ENCODE data around the gene DPP10.

Gene DPP10

DNA sequence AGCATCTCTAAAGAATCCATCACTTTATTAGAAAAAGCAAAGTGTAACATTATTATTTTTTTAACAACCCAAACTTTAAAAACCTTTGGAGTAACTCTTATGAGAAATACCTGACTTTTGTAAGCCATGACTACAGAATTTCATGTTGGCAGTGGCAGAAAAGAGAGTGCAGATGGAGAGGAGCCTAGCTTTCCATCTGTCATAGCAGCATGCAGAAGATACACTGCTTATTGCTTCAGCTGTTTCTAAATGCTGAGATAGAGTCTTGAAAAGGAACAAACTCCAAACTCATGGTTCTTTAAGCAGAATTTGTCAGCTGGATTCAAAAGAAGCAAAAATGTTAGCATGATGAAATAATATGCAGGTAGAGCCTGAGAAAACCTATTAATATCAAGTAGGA lies 1130.3 kb downstream of the DPP10 start:
- no peaks in the 10 kb centered on the region for H3K9me3 ChIP-seq (ENCODE audit: control insufficient read depth, low read length)
- DNase-seq (ENCODE audit: low read depth) = no peak
- H3K4me3 ChIP-seq (ENCODE audit: low read length) = no peak overlapping the region
- no peak overlapping the region for H3K9ac ChIP-seq (ENCODE audit: low read length)
- H3K27me3 ChIP-seq (replicated peaks; ENCODE audit: control insufficient read depth, insufficient read depth, low read length) = no peaks in the 10 kb centered on the region
- H3K36me3 ChIP-seq (ENCODE audit: control insufficient read depth, insufficient read depth, low read length, severe bottlenecking) = no peaks in the 10 kb centered on the region
- no peaks in the 10 kb centered on the region for H3K4me1 ChIP-seq (ENCODE audit: control insufficient read depth, insufficient read depth, low read length)

DNA sequence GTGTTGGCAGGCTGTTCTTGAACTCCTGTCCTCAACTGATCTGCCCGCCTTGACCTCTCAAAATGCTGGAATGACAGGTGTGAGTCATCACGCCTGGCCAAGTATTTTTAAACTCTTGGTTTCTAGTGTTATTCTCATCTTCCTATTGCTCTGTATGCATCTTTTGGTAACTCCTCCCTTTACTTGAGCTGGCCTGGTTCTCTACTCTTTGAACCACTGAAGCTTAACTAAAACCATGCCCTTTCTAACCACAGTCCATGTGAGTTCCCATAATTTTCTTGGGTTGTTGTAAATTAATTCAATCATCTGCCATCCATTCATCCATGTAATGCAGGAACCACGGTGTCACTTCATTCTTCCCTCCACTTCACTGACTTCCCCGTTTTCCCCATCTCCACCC lies 1131.3 kb downstream of the DPP10 start:
- no peaks in the 10 kb centered on the region for H3K4me1 ChIP-seq (ENCODE audit: control insufficient read depth, insufficient read depth, low read length)
- DNase-seq (ENCODE audit: low read depth) = no peak

DNA sequence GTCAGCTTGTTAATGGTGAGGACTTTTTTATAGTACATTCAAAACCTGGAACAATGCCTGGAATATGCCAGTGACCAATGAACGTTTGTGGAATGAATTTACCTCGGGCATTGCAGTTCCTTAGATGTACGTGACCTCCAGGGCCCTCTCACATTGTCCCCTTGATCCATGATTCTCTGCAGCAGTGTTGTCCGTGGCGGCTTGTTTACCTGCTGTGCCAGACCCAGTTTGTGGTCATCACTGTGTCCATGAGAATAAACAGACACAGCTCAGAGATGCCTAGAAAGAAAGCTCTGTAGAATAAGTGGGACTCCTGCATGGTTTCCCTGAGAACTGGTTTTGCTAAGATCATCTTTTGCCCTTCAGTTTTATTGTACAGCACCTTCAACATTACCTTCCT lies 1132.2 kb downstream of the DPP10 start:
- Histone ChIP-seq H3K9ac (ENCODE audit: low read length) (no peak overlapping the region), H3K27me3 (replicated peaks; ENCODE audit: control insufficient read depth, insufficient read depth, low read length) (no peaks in the 10 kb centered on the region), H3K36me3 (ENCODE audit: control insufficient read depth, insufficient read depth, low read length, severe bottlenecking) (no peaks in the 10 kb centered on the region), H3K9me3 (ENCODE audit: control insufficient read depth, low read length) (no peaks in the 10 kb centered on the region), H3K4me3 (ENCODE audit: low read length) (no peak overlapping the region), H3K4me1 (ENCODE audit: control insufficient read depth, insufficient read depth, low read length) (no peaks in the 10 kb centered on the region)
- no peak for DNase-seq (ENCODE audit: low read depth)

More for the DNA sequence above, 1131.3 kb downstream of the DPP10 start:
- Histone ChIP-seq H3K9ac (ENCODE audit: low read length) (no peak overlapping the region), H3K36me3 (ENCODE audit: control insufficient read depth, insufficient read depth, low read length, severe bottlenecking) (no peaks in the 10 kb centered on the region), H3K9me3 (ENCODE audit: control insufficient read depth, low read length) (no peaks in the 10 kb centered on the region), H3K27me3 (replicated peaks; ENCODE audit: control insufficient read depth, insufficient read depth, low read length) (no peaks in the 10 kb centered on the region), H3K4me3 (ENCODE audit: low read length) (no peak overlapping the region)

DNA sequence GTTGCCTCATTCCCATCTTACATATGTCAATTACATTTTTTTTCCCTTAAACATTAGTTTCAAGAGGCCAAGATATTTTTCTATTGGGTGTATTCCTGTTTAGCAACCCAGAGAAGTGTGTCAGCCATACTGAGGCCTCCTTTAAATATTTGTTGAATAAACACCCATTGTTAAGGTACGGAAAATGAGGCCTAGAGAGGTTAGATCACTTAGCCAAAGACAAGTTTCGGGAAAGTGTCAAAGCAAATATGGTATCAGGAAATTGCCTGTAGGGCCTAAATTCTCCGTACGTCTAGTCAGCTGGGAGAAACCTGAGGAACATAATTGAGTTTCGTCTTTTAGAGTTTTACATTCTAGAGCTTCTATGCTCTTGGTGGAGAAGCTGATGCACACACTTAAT lies 1138.3 kb downstream of the DPP10 start:
- H3K4me1 ChIP-seq (ENCODE audit: control insufficient read depth, insufficient read depth, low read length) = no peaks in the 10 kb centered on the region
- DNase-seq (ENCODE audit: low read depth) = no peak
- H3K9ac ChIP-seq (ENCODE audit: low read length) = no peak overlapping the region

DNA sequence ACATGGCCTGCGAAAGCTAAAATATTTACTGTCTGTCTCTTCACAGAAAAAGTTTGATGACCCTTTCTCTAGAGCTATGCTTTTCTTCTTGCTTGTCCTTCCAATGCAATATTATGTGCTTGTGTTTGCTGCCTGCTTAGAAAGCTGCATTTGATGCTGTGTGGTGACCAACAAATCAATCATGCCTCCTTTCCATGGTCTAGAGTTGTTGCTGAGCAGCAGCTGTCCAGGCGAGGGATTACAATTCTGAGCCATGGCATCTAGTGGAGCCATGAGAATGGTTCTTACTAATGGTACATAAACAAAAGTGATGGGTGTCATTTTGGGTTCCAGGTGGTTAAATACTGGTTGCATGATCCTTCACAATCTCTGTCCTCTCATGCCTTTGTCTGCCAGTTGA lies 1142.1 kb downstream of the DPP10 start:
- no peaks in the 10 kb centered on the region for H3K36me3 ChIP-seq (ENCODE audit: control insufficient read depth, insufficient read depth, low read length, severe bottlenecking)
- H3K9me3 ChIP-seq (ENCODE audit: control insufficient read depth, low read length) = no peaks in the 10 kb centered on the region
- no peak overlapping the region for H3K4me3 ChIP-seq (ENCODE audit: low read length)

More for the DNA sequence above, 1138.3 kb downstream of the DPP10 start:
- Histone ChIP-seq H3K27me3 (replicated peaks; ENCODE audit: control insufficient read depth, insufficient read depth, low read length) (no peaks in the 10 kb centered on the region), H3K36me3 (ENCODE audit: control insufficient read depth, insufficient read depth, low read length, severe bottlenecking) (no peaks in the 10 kb centered on the region), H3K9me3 (ENCODE audit: control insufficient read depth, low read length) (no peaks in the 10 kb centered on the region), H3K4me3 (ENCODE audit: low read length) (no peak overlapping the region)

DNA sequence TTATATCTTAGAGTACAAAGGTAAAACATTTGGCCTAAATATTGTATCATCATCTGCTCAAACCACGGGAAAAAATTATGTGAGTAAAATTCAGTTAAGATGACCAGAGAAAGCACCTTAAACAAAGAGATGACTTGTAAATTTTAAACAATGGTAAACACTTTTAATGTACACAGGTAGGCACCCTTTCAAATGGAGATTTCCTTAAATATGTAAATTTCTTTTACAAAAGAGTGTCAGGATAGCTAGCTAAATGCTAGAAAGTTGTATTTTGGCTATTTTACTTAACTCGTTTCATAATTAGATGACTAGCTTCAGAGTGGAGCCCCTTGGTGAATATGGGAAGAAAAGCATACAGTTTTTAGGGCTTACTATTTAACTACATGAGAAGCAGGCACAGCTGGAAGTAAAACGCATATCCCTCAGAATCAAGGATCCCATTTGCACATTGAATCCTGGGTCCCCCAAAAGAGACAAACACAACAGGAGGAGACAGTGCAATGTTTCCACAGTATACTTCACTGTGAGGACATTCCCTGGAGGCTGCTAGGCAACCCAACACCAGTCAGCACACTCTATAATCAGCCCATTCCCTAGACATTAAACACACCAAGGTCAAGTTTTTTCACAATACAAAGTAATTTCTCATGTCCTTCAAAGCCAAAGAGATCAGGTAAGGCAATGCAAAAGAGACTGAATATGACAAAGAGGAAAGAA lies 1154.4 kb downstream of the DPP10 start:
- no peak for DNase-seq (ENCODE audit: low read depth)

More for the DNA sequence above, 1142.1 kb downstream of the DPP10 start:
- DNase-seq (ENCODE audit: low read depth) = no peak
- H3K9ac ChIP-seq (ENCODE audit: low read length) = no peak overlapping the region
- no peaks in the 10 kb centered on the region for H3K27me3 ChIP-seq (replicated peaks; ENCODE audit: control insufficient read depth, insufficient read depth, low read length)
- H3K4me1 ChIP-seq (ENCODE audit: control insufficient read depth, insufficient read depth, low read length) = no peaks in the 10 kb centered on the region

DNA sequence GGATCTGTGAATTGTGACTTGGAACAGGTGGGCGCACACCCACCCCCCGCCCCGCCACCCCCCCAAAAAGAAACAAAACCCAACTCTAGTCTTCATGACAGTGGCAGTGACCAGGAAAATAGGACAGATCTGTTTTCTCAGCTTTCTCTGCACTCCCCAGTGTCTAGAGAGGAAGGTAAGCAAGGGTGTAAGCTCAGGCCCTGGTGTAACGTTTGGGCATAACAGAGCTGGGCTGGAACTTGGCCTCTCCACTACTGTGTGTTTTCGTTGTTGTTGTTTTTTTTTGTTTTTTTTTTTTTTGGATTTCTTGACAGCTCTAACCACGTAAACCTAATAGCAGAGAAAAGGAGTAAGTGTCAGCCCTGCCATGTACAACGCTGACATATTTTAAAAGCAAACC lies 1160.8 kb downstream of the DPP10 start:
- no peaks in the 10 kb centered on the region for H3K36me3 ChIP-seq (ENCODE audit: control insufficient read depth, insufficient read depth, low read length, severe bottlenecking)
- DNase-seq (ENCODE audit: low read depth) = no peak
- H3K4me1 ChIP-seq (ENCODE audit: control insufficient read depth, insufficient read depth, low read length) = no peaks in the 10 kb centered on the region
- H3K9me3 ChIP-seq (ENCODE audit: control insufficient read depth, low read length) = no peaks in the 10 kb centered on the region
- H3K27me3 ChIP-seq (replicated peaks; ENCODE audit: control insufficient read depth, insufficient read depth, low read length) = no peaks in the 10 kb centered on the region
- no peak overlapping the region for H3K9ac ChIP-seq (ENCODE audit: low read length)
- H3K4me3 ChIP-seq (ENCODE audit: low read length) = no peak overlapping the region

More for the DNA sequence above, 1154.4 kb downstream of the DPP10 start:
- H3K36me3 ChIP-seq (ENCODE audit: control insufficient read depth, insufficient read depth, low read length, severe bottlenecking) = no peaks in the 10 kb centered on the region
- H3K4me1 ChIP-seq (ENCODE audit: control insufficient read depth, insufficient read depth, low read length) = no peaks in the 10 kb centered on the region
- no peak overlapping the region for H3K9ac ChIP-seq (ENCODE audit: low read length)
- peaks cover 17% of the 10 kb centered on the region for H3K9me3 ChIP-seq (ENCODE audit: control insufficient read depth, low read length)
- H3K27me3 ChIP-seq (replicated peaks; ENCODE audit: control insufficient read depth, insufficient read depth, low read length) = no peaks in the 10 kb centered on the region
- H3K4me3 ChIP-seq (ENCODE audit: low read length) = no peak overlapping the region

DNA sequence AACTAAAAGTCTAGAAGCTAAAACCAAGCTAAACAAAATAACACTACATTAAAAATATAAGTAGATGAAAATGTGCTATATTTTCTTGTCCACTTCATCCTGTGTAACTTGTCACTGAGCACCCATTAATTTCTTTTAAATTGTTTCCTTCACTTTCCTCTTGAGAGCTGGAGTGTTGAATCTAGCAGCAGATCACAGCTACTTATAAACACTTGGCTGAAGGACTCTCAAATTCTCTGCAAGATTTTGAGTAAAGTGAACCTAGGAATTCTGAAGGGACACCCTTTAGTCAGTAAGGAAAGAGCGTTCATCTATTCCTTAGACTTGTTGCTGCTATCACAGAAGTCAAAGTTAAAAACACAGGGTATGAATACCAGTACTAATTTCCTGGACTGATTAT lies 1163.9 kb downstream of the DPP10 start:
- no peak for DNase-seq (ENCODE audit: low read depth)

DNA sequence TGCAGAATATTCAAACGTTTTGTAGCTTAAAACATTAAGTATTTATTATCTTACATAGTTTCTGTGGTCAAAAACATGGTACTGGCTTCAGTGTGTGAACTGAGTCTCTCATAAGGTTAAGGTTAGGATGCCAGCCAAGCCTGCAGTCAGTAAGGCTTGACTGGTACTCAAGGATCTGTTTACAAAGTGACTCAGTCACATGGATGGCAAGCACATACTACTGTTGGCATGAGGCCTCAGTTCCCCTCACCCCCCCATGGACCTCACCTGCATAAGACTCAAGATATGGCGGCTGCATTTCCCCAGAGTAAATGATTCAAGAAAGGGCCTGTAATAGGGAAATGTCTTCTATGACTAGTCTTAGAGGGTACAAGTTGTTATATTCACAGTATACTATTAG lies 1167.5 kb downstream of the DPP10 start:
- no peaks in the 10 kb centered on the region for H3K27me3 ChIP-seq (replicated peaks; ENCODE audit: control insufficient read depth, insufficient read depth, low read length)
- no peaks in the 10 kb centered on the region for H3K36me3 ChIP-seq (ENCODE audit: control insufficient read depth, insufficient read depth, low read length, severe bottlenecking)
- no peaks in the 10 kb centered on the region for H3K4me1 ChIP-seq (ENCODE audit: control insufficient read depth, insufficient read depth, low read length)
- peaks cover 4% of the 10 kb centered on the region for H3K9me3 ChIP-seq (ENCODE audit: control insufficient read depth, low read length)
- no peak overlapping the region for H3K4me3 ChIP-seq (ENCODE audit: low read length)
- no peak for DNase-seq (ENCODE audit: low read depth)
- no peak overlapping the region for H3K9ac ChIP-seq (ENCODE audit: low read length)

More for the DNA sequence above, 1163.9 kb downstream of the DPP10 start:
- no peak overlapping the region for H3K4me3 ChIP-seq (ENCODE audit: low read length)
- H3K36me3 ChIP-seq (ENCODE audit: control insufficient read depth, insufficient read depth, low read length, severe bottlenecking) = no peaks in the 10 kb centered on the region
- no peaks in the 10 kb centered on the region for H3K27me3 ChIP-seq (replicated peaks; ENCODE audit: control insufficient read depth, insufficient read depth, low read length)
- no peaks in the 10 kb centered on the region for H3K4me1 ChIP-seq (ENCODE audit: control insufficient read depth, insufficient read depth, low read length)
- H3K9ac ChIP-seq (ENCODE audit: low read length) = no peak overlapping the region
- H3K9me3 ChIP-seq (ENCODE audit: control insufficient read depth, low read length) = peaks cover under 1% of the 10 kb centered on the region

DNA sequence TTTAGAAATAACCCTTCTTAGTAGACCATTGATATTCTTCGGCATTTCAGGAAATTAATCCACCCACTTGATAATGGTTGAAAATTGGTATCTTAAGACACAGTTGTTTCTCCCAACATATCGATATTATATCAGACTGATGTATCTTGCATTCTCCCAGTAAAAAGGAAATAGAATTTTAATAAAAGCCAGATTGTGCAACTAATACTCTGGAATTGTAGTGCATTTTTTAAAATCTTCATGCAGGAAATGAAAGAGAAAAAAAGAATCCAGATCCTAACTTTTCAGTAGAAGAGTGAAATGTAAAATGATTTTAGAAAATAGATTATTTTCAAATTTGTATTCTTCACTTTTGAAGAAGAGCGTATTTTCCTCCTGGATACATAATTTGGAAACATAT lies 1168.4 kb downstream of the DPP10 start:
- Histone ChIP-seq H3K4me3 (ENCODE audit: low read length) (no peak overlapping the region), H3K36me3 (ENCODE audit: control insufficient read depth, insufficient read depth, low read length, severe bottlenecking) (no peaks in the 10 kb centered on the region), H3K27me3 (replicated peaks; ENCODE audit: control insufficient read depth, insufficient read depth, low read length) (no peaks in the 10 kb centered on the region), H3K9ac (ENCODE audit: low read length) (no peak overlapping the region), H3K9me3 (ENCODE audit: control insufficient read depth, low read length) (peaks cover 4% of the 10 kb centered on the region), H3K4me1 (ENCODE audit: control insufficient read depth, insufficient read depth, low read length) (no peaks in the 10 kb centered on the region)
- DNase-seq (ENCODE audit: low read depth) = no peak

DNA sequence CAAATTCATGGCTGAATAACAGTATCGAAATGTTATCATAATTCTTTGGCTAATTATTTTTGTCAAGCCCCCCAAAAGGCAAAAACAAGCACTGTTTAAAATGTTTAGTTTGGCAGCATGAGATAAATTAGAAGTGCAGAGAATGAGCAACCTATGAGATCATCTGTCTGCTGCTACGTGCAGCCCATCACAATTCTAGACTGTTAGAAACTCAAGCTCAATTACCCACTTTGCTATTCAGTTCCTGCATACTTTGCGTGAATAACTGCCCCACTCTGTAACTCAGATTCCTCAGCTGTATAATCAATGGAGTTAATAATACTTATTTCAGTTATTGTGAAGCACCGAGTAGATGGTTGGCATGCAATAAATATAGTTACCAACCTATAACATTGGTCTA lies 1181.9 kb downstream of the DPP10 start:
- no peaks in the 10 kb centered on the region for H3K4me1 ChIP-seq (ENCODE audit: control insufficient read depth, insufficient read depth, low read length)
- no peak overlapping the region for H3K9ac ChIP-seq (ENCODE audit: low read length)
- peaks cover 2% of the 10 kb centered on the region for H3K9me3 ChIP-seq (ENCODE audit: control insufficient read depth, low read length)
- no peak for DNase-seq (ENCODE audit: low read depth)
- no peaks in the 10 kb centered on the region for H3K36me3 ChIP-seq (ENCODE audit: control insufficient read depth, insufficient read depth, low read length, severe bottlenecking)
- H3K27me3 ChIP-seq (replicated peaks; ENCODE audit: control insufficient read depth, insufficient read depth, low read length) = no peaks in the 10 kb centered on the region
- no peak overlapping the region for H3K4me3 ChIP-seq (ENCODE audit: low read length)

DNA sequence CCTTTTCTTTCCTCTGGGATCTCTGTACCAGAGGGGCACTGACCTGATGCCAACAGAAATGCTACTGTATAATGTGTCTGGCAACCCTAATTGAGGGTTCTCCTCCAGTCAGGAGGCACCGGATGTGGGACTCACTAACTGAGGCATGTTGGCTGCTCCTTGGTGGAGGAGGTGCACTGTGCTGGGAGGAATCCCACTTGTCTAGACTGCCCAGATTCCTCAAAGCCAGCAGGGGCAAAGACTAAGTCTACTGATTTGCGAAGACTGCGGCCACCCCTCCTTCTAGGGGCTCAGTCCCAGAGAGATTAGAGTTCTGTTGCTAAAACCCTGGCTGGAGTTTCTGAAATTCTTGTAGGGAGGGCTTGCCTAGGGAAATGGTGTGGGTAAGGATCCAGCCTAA lies 1192.1 kb downstream of the DPP10 start:
- Histone ChIP-seq H3K27me3 (replicated peaks; ENCODE audit: control insufficient read depth, insufficient read depth, low read length) (no peaks in the 10 kb centered on the region), H3K4me3 (ENCODE audit: low read length) (no peak overlapping the region), H3K4me1 (ENCODE audit: control insufficient read depth, insufficient read depth, low read length) (no peaks in the 10 kb centered on the region), H3K9ac (ENCODE audit: low read length) (no peak overlapping the region), H3K36me3 (ENCODE audit: control insufficient read depth, insufficient read depth, low read length, severe bottlenecking) (no peaks in the 10 kb centered on the region), H3K9me3 (ENCODE audit: control insufficient read depth, low read length) (peaks cover 14% of the 10 kb centered on the region)
- DNase-seq (ENCODE audit: low read depth) = no peak
